Ishikawa (cell line): ENCODE measurements around the gene CACNB2.

ENCODE experiments used
- CEBPB ChIP-seq: IDR thresholded peaks from 2 replicates; pipeline ENCODE4 v1.6.1; 2012
- CREB1 ChIP-seq: IDR thresholded peaks from 2 replicates; pipeline ENCODE4 v1.6.1; 2012; ENCODE audit warnings: low read depth
- EGR1 ChIP-seq: IDR thresholded peaks from 2 replicates; pipeline ENCODE4 v1.6.1; 2012
- EP300 ChIP-seq: IDR thresholded peaks from 2 replicates; pipeline ENCODE4 v1.6.1; 2012; ENCODE audit warnings: borderline replicate concordance
- FOXM1 ChIP-seq: IDR thresholded peaks from 2 replicates; pipeline ENCODE4 v1.6.1; 2012; ENCODE audit warnings: low read depth, borderline replicate concordance
- MAX ChIP-seq: IDR thresholded peaks from 2 replicates; pipeline ENCODE4 v1.6.1; 2012
- NFIC ChIP-seq: IDR thresholded peaks from 2 replicates; pipeline ENCODE4 v1.6.1; 2012
- RAD21 ChIP-seq: IDR thresholded peaks from 2 replicates; pipeline ENCODE4 v1.6.1; 2012; ENCODE audit warnings: low read depth
- REST ChIP-seq: IDR thresholded peaks from 2 replicates; pipeline ENCODE4 v1.6.1; 2012; ENCODE audit warnings: low read depth, mild to moderate bottlenecking
- TAF1 ChIP-seq: IDR thresholded peaks from 2 replicates; pipeline ENCODE4 v1.6.1; 2012; ENCODE audit warnings: low read depth, mild to moderate bottlenecking
- TCF12 ChIP-seq: IDR thresholded peaks from 2 replicates; pipeline ENCODE4 v1.6.1; 2012; ENCODE audit warnings: low read depth
- TEAD4 ChIP-seq: IDR thresholded peaks from 2 replicates; pipeline ENCODE4 v1.6.1; 2012
- YY1 ChIP-seq: IDR thresholded peaks from 2 replicates; pipeline ENCODE4 v1.6.1; 2012; ENCODE audit warnings: low read depth
- ZBTB7A ChIP-seq: IDR thresholded peaks from 2 replicates; pipeline ENCODE4 v1.6.1; 2012; ENCODE audit warnings: low read depth
- TF ChIP-seq, protein P1 (sequence below): IDR thresholded peaks from 2 replicates; pipeline ENCODE4 v1.6.1; 2012

CACNB2 gene

GRCh38 chr10:18325889-18326531 is 185.8 kb downstream of the CACNB2 start:
- TF ChIP-seq, protein P1, sequence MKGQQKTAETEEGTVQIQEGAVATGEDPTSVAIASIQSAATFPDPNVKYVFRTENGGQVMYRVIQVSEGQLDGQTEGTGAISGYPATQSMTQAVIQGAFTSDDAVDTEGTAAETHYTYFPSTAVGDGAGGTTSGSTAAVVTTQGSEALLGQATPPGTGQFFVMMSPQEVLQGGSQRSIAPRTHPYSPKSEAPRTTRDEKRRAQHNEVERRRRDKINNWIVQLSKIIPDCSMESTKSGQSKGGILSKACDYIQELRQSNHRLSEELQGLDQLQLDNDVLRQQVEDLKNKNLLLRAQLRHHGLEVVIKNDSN: no peak

DNA sequence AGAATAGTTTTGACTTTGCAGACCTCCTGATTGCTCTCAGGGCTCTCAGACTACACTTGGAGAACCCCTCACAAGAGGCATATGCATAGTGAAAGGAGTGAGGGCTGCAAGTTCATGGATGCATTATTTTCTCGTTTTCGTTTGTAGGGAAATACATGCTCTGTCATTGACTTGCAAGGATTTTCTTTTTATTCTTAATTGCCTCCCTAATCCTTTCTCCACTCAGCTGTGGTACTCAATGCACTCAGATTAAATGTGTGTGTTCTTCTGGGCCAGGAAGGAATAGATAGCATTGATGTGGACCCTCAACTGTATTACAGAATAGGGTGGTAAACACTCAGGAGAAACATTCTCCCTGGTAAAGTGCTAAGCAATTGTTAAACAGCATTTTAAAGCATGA is 188.7 kb downstream of the CACNB2 start:
- TF ChIP-seq MAX (no peak), EGR1 (no peak), TEAD4 (no peak), YY1 (no peak), TCF12 (no peak), CREB1 (no peak), RAD21 (no peak), EP300 (no peak), TAF1 (no peak), NFIC (no peak), ZBTB7A (no peak), REST (no peak)
- TF ChIP-seq, protein P1: no peak

DNA sequence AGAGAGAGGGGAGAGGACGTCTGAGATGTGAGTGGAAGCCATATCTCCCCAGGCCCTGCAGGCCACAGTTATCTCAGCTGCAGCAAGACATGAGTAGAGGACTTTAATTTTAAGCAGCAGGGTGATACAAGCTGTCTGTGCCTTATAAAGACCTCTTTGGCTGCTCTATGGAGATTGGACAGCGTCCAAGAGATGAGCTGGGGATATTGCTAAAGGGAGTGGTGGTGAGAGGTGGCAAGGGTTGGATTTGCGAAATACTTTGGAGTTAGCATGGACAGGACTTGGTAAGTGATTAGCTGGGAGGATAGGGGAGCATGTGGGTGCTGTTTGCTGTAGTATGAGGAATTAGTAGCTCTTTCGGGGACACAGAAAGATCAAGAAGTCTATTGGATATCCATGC is 191.8 kb downstream of the CACNB2 start:
- no peak for TF ChIP-seq NFIC
- no peak for TF ChIP-seq ZBTB7A
- TF ChIP-seq CREB1: no peak
- no peak for TF ChIP-seq FOXM1
- TF ChIP-seq RAD21: no peak
- no peak for TF ChIP-seq REST
- TF ChIP-seq TAF1: no peak
- TF ChIP-seq EP300: no peak
- TF ChIP-seq YY1: no peak
- no peak for TF ChIP-seq CEBPB
- TF ChIP-seq EGR1: no peak

DNA sequence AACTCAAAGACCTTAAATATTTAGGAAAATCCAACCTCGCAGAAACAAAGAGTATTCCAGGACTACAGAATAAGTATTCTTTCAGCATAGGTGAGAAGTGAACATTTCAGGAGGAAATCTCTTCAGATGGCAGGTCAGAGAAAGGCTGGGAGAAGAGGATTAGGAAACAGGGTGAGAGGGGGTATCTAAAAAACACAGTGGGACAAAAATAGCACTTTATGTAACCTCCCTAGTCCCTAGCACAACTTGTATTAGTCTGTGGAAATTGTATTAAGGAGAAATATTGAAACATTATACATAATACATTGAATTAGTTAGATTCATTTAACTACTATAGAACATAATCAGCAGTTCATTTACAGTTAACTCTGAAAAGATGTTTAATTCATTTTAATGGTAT is 192.3 kb downstream of the CACNB2 start:
- no peak for TF ChIP-seq ZBTB7A
- TF ChIP-seq TCF12: no peak
- no peak for TF ChIP-seq CREB1
- TF ChIP-seq CEBPB: no peak
- no peak for TF ChIP-seq YY1
- TF ChIP-seq, protein P1: no peak
- TF ChIP-seq REST: no peak
- no peak for TF ChIP-seq RAD21
- no peak for TF ChIP-seq EGR1

DNA sequence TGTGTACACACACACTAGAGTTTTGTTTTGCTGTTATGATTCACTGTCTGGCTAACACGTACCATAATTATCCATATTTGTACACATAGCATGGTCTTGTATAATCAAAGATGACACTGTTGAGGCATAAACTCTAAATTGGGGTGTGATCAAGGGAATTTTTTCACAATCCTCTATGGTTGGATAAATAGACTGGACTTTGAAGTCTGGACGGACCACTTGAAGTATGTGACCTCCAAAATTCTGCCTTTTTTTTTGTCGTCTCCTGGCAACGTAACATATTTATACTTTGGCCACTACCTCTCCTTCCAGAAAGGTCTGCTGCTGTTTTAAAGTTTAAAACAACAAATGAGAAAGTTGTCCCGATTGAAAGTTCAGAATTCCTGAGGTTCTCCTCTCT is 193.4 kb downstream of the CACNB2 start:
- no peak for TF ChIP-seq FOXM1
- no peak for TF ChIP-seq RAD21
- no peak for TF ChIP-seq YY1
- no peak for TF ChIP-seq ZBTB7A
- TF ChIP-seq EP300: no peak
- no peak for TF ChIP-seq TEAD4
- no peak for TF ChIP-seq TAF1
- no peak for TF ChIP-seq REST
- TF ChIP-seq, protein P1: no peak
- TF ChIP-seq MAX: no peak
